SK-N-SH (cell line): ENCODE results near the gene SRSF12. TPM values are rescaled to one million over a fixed set of nuclear protein-coding genes. Genes with fewer than 3 reads are reported as not detected.

Source experiments
- CTCF ChIA-PET: fragments of 300-600, 350-600 bp; formaldehyde crosslinking; extraction: SDS; loops from one replicate; lab custom pipeline; 2021; lab: Yijun Ruan, JAX
- POLR2A ChIA-PET: fragments of 350-600 bp; sonication (Branson Sonifier 250); formaldehyde crosslinking; extraction: SDS; loops from one replicate; lab custom pipeline; 2020; ENCODE audit warnings: antibody characterized with exemption, inconsistent platforms; lab: Yijun Ruan, JAX
- DNase-seq: peaks from one replicate; pipeline ENCODE4 v3.0.0; 2012
- H2AFZ ChIP-seq: fragments of 200-600 bp; sonication (generic); 2 replicates; pipeline ENCODE4 v1.8.1; 2016; ENCODE audit warnings: antibody characterized with exemption, mild to moderate bottlenecking, low read depth
- H3F3A ChIP-seq: fragments of 200-600 bp; sonication (generic); replicated peaks from 2 replicates; pipeline ENCODE3; 2016; ENCODE audit warnings: antibody characterized with exemption, mild to moderate bottlenecking; ENCODE audit not compliant: insufficient read depth
- H3K27ac ChIP-seq, 2 experiments: fragments of 200-500 bp in 1 of 2; fragments of 200-600 bp in 1 of 2; sonication (Bioruptor generic) in 1 of 2; sonication (generic), shearing (Covaris generic) in 1 of 2; 2 replicates each; pipeline versions ENCODE4 v1.5.1 to v1.6.1; 2014 to 2016; ENCODE audit warnings: low read depth in 2 of 2, inconsistent platforms in 1 of 2, low read length in 1 of 2, mild to moderate bottlenecking in 1 of 2, mixed read lengths in 1 of 2
- H3K27me3 ChIP-seq: fragments of 200-600 bp; sonication (generic), shearing (Covaris generic); 2 replicates; pipeline ENCODE4 v1.6.1; 2016; ENCODE audit warnings: mixed run types; ENCODE audit not compliant: insufficient read depth
- H3K36me3 ChIP-seq, 2 experiments: fragments of 200-500 bp in 1 of 2; fragments of 200-600 bp in 1 of 2; sonication (Bioruptor generic) in 1 of 2; sonication (generic) in 1 of 2; replicated peaks in 1 of 2; 2 replicates each; pipeline versions ENCODE3 to v1.5.1; 2014 to 2016; ENCODE audit warnings: low read length in 1 of 2, mild to moderate bottlenecking in 1 of 2; ENCODE audit not compliant: insufficient read depth in 2 of 2, control insufficient read depth in 1 of 2
- H3K4me1 ChIP-seq, 2 experiments: fragments of 200-500 bp in 1 of 2; fragments of 200-600 bp in 1 of 2; sonication (Bioruptor generic) in 1 of 2; sonication (generic), shearing (Covaris generic) in 1 of 2; 2 replicates each; pipeline versions ENCODE4 v1.5.1 to v1.6.1; 2014 to 2016; ENCODE audit warnings: low read depth in 1 of 2, low read length in 1 of 2, mixed run types in 1 of 2; ENCODE audit not compliant: insufficient read depth in 2 of 2, control insufficient read depth in 1 of 2
- H3K4me2 ChIP-seq: fragments of 200-600 bp; sonication (generic), shearing (Covaris generic); 2 replicates; pipeline ENCODE4 v1.6.1; 2017; ENCODE audit warnings: mixed run types
- H3K4me3 ChIP-seq, 2 experiments: fragments of 200-500 bp in 1 of 2; fragments of 200-600 bp in 1 of 2; sonication (Bioruptor generic) in 1 of 2; sonication (generic), shearing (Covaris generic) in 1 of 2; 2 replicates each; pipeline versions ENCODE4 v1.5.1 to v1.8.1; 2014 to 2016; ENCODE audit warnings: low read depth in 2 of 2, inconsistent platforms in 1 of 2, low read length in 1 of 2, mild to moderate bottlenecking in 1 of 2, mixed read lengths in 1 of 2, moderate library complexity in 1 of 2
- H3K79me2 ChIP-seq: fragments of 200-600 bp; sonication (generic); 2 replicates; pipeline ENCODE4 v1.8.1; 2017; ENCODE audit warnings: mild to moderate bottlenecking; ENCODE audit not compliant: insufficient read depth
- H3K9ac ChIP-seq: fragments of 200-600 bp; sonication (generic); 2 replicates; pipeline ENCODE4 v1.6.1; 2017; ENCODE audit warnings: mixed run types
- H3K9me2 ChIP-seq: fragments of 200-600 bp; sonication (generic); 2 replicates; pipeline ENCODE4 v1.6.1; 2017; ENCODE audit warnings: mixed run types
- H3K9me3 ChIP-seq: fragments of 200-600 bp; sonication (generic); 2 replicates; pipeline ENCODE4 v1.6.1; 2017; ENCODE audit warnings: mixed run types, mild to moderate bottlenecking, moderate library complexity
- H4K20me1 ChIP-seq: fragments of 200-600 bp; sonication (generic); 2 replicates; pipeline ENCODE4 v1.6.1; 2017; ENCODE audit warnings: mild to moderate bottlenecking, mixed run types; ENCODE audit not compliant: insufficient read depth
- FOSL2 ChIP-seq: IDR thresholded peaks from 2 replicates; pipeline ENCODE4 v1.4.0; 2012; ENCODE audit warnings: low read depth, mild to moderate bottlenecking, moderate library complexity, borderline replicate concordance
- GATA2 ChIP-seq: sonication (generic); formaldehyde crosslinking; IDR thresholded peaks from 2 replicates; pipeline ENCODE4 v1.5.0; 2020; ENCODE audit warnings: mild to moderate bottlenecking, missing genetic modification reagents
- MXI1 ChIP-seq: IDR thresholded peaks from 2 replicates; pipeline ENCODE4 v1.6.1; 2012; ENCODE audit warnings: mild to moderate bottlenecking, low read depth, low read length, improper control_type of control experiment
- NRF1 ChIP-seq: IDR thresholded peaks from 2 replicates; pipeline ENCODE4 v1.6.1; 2012; ENCODE audit warnings: low read depth, mild to moderate bottlenecking, low read length
- POLR2AphosphoS5 ChIP-seq: IDR thresholded peaks from 2 replicates; pipeline ENCODE4 v1.6.1; 2012; ENCODE audit warnings: low read depth, low read length
- REST ChIP-seq: IDR thresholded peaks from 2 replicates; pipeline ENCODE4 v1.6.1; 2012; ENCODE audit warnings: mild to moderate bottlenecking, low read depth, low read length, moderate library complexity
- SIN3A ChIP-seq: IDR thresholded peaks from 2 replicates; pipeline ENCODE4 v1.6.1; 2012; ENCODE audit warnings: low read depth, mild to moderate bottlenecking, low read length, moderate library complexity, borderline replicate concordance
- TAF1 ChIP-seq: IDR thresholded peaks from 2 replicates; pipeline ENCODE4 v1.6.1; 2012; ENCODE audit warnings: low read depth, mild to moderate bottlenecking, low read length, moderate library complexity, borderline replicate concordance
- WGBS: methylation state at CpG from one replicate; pipeline ENCODE4 v1.1.6; 2017; ENCODE audit warnings: low lambda C conversion rate; 5-methylcytosine and 5-hydroxymethylcytosine counted together
- polyA plus RNA-seq, 3 experiments: library from polyadenylated mRNA; depleted of rRNA; stranded (reverse); fragments of >200 nt; gene quantifications; 2 replicates each; pipeline ENCODE4 v1.2.3, GENCODE V29; 2012
- TF ChIP-seq, protein P1 (sequence below): IDR thresholded peaks from 2 replicates; pipeline ENCODE4; 2012
- TF ChIP-seq, protein P2 (sequence below): IDR thresholded peaks from 2 replicates; pipeline ENCODE4 v1.4.0; 2012; ENCODE audit warnings: low read depth
- TF ChIP-seq, protein P3 (sequence below): fragments of 150-350 bp; IDR thresholded peaks from 2 replicates; pipeline ENCODE4 v1.6.1; 2017; ENCODE audit warnings: antibody characterized with exemption, low read length, low read depth, borderline replicate concordance

The SRSF12 gene
- polyA plus RNA-seq, 1 of the 3 experiments (the other 2 are of a cell fraction): 1.1 TPM

DNA sequence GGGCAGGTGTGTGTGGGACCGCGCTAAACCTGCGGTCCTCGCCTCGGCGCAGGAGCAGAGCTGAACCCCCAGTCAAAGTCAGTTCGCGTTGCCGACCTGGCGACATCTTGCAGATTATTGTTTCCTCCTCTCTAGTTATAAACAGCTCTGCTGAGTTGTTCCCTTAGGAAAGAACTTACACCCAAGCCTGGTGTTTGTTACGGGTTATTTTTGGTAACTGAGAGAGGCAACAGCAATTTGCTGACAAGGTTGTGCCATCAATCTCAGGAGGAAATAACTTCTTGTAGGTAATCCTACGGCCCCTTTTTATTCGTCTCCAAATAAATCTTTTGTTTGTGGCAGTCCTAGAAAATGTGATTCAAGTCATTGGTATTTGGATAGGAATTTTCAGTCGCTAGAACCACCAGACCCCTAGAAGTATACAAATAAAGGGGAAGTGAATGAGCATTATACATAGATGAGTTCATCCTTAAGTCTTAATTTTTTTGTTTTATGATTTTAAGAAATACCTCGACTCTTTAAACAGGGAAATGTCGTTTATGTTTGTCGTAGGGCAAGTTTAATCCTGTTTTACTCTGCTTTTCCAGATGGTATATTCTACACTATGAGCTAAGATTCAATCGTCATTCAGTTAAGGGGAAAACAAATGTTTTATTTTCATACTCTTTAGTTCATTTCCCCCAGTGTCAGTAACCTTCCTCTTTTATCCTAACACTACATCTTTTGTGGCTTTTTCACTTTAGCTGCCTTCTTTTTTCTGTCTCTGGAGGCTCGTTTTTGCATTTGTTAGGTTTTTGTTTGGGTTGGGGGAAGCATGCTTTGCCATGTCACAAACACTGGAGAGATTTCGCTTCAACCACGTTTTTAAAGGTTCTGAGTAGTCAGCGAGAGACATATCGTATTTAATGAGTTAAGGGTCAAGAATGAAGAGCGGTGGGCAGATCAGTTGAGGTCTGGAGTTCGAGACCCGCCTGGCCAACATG, 29.1 kb upstream of the SRSF12 start (continued):
- no peak for TF ChIP-seq REST
- peak; percentile 30; the same call in 1 of the 2 replicates for TF ChIP-seq FOSL2
- TF ChIP-seq GATA2 (CRISPR knock-in tag): no peak
- TF ChIP-seq, all 33 proteins: peak for 4

DNA sequence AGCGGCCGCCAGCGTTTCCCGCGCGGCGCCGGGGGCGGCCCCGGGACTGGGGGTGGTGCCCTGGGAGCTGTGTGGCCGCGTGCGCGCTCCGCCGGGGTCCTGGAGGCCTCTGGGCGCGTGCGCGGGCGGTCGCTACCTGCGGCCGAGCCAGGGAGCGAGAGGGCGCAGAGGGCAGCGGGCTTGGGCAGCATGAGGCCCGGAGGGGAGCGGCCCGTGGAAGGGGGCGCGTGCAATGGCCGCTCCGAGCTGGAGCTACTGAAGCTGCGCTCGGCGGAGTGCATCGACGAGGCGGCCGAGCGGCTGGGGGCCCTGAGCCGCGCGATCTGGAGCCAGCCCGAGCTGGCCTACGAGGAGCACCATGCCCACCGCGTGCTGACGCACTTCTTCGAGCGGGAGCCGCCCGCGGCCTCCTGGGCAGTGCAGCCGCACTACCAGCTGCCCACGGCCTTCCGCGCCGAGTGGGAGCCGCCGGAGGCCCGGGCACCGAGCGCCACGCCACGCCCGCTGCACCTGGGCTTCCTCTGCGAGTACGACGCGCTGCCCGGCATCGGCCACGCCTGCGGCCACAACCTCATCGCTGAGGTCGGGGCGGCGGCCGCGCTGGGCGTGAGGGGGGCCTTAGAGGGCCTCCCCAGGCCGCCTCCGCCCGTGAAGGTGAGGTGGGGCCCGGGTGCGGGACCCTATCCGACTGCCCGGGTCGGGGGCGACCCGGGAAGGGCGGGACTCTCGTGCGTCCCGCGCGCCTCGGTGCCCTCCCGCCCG, 28.3 kb upstream of the SRSF12 start, which contains the start of gene PM20D2:
Gene PM20D2, plus strand, starts transcription at position 100 of the 762 bp plus-strand sequence. Its CDS starts 90 bp downstream, at position 190.
- Histone ChIP-seq H4K20me1 (no peaks in the 10 kb centered on the region), H3K4me2 (peak within 1 kb of the TSS; percentile 99), H3K27me3 (no peaks in the 10 kb centered on the region), H3K27ac (peak within 1 kb of the TSS; percentile 69 to 79), H3K79me2 (peaks cover 16% of the 10 kb centered on the region), H3K4me3 (peak within 1 kb of the TSS; percentile 69 to 86), H3F3A (peaks cover 13% of the 10 kb centered on the region), H3K4me1 (peaks cover 0 to 5% of the 10 kb centered on the region in 2 experiments; a peak in 3 of 4 replicates), H2AFZ (peak within 1 kb of the TSS; percentile 83), H3K9me2 (no peaks in the 10 kb centered on the region), H3K9ac (peak within 1 kb of the TSS; percentile 87), H3K36me3 (peaks cover 0 to 10% of the 10 kb centered on the region in 2 experiments), H3K9me3 (no peaks in the 10 kb centered on the region)
- ChIA-PET CTCF (interaction anchor here (0.7 to 2.4 kb wide), 8 partner anchors 12 to 226 kb away, joined by 3 to 9 read pairs (median 4); partner anchors contain the start of gene SRSF12), POLR2A (interaction anchor here (1.2 to 2.3 kb wide), 3 partner anchors 29 to 66 kb away, joined by 3 to 8 read pairs (median 4); partner anchors contain the start of gene PNRC1)
- TF ChIP-seq TAF1 (peak; percentile 35; the same call in 1 of the 2 replicates), NRF1 (peak; percentile 77), SIN3A (peak; percentile 39; the same call in 1 of the 2 replicates), MXI1 (peak; percentile 87), POLR2AphosphoS5 (peak; percentile 37)
- TF ChIP-seq, protein P1, sequence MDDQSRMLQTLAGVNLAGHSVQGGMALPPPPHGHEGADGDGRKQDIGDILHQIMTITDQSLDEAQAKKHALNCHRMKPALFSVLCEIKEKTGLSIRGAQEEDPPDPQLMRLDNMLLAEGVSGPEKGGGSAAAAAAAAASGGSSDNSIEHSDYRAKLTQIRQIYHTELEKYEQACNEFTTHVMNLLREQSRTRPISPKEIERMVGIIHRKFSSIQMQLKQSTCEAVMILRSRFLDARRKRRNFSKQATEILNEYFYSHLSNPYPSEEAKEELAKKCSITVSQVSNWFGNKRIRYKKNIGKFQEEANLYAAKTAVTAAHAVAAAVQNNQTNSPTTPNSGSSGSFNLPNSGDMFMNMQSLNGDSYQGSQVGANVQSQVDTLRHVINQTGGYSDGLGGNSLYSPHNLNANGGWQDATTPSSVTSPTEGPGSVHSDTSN: no peak
- TF ChIP-seq, protein P2, sequence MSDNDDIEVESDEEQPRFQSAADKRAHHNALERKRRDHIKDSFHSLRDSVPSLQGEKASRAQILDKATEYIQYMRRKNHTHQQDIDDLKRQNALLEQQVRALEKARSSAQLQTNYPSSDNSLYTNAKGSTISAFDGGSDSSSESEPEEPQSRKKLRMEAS: peak; percentile 74
- TF ChIP-seq, protein P3, sequence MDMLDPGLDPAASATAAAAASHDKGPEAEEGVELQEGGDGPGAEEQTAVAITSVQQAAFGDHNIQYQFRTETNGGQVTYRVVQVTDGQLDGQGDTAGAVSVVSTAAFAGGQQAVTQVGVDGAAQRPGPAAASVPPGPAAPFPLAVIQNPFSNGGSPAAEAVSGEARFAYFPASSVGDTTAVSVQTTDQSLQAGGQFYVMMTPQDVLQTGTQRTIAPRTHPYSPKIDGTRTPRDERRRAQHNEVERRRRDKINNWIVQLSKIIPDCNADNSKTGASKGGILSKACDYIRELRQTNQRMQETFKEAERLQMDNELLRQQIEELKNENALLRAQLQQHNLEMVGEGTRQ: no peak
- WGBS: no CpG with 5 or more reads among the region's 102 CpGs
- peak; percentile 97 for DNase-seq
